ENCODE measurements around the gene SCARF2.

- TF ChIP-seq CTCF (IDR thresholded peaks at IDR 0.05) (no peak), POLR2A (IDR thresholded peaks at IDR 0.05) (no peak)
Observed at GRCh38 chr22:20434264-20434751, 3.3 kb downstream of the SCARF2 start.
